ENCODE data around the gene ASIC2.

The ASIC2 gene

DNA sequence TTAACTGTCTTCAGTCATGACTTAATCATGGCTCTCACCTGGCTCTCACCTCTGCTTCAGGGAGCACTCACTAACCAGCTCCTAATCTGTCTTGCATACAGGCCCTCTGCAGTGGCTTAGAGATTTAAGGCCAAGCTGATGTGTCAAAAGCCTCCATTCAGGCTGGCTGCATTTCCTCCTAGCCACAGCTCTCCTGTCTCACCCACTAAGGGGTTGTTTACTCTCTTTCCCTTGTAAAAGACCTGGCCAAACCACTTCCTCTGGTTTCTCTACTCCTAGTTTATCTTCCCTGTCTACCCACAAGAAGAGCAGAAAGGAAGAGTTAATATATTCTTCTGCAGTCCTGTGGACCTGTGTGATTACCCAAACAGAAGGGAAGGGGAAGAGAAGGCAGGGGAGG, 9.3 kb upstream of the ASIC2 start:
- TF ChIP-seq, protein P1, sequence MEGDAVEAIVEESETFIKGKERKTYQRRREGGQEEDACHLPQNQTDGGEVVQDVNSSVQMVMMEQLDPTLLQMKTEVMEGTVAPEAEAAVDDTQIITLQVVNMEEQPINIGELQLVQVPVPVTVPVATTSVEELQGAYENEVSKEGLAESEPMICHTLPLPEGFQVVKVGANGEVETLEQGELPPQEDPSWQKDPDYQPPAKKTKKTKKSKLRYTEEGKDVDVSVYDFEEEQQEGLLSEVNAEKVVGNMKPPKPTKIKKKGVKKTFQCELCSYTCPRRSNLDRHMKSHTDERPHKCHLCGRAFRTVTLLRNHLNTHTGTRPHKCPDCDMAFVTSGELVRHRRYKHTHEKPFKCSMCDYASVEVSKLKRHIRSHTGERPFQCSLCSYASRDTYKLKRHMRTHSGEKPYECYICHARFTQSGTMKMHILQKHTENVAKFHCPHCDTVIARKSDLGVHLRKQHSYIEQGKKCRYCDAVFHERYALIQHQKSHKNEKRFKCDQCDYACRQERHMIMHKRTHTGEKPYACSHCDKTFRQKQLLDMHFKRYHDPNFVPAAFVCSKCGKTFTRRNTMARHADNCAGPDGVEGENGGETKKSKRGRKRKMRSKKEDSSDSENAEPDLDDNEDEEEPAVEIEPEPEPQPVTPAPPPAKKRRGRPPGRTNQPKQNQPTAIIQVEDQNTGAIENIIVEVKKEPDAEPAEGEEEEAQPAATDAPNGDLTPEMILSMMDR (IDR thresholded peaks at IDR 0.05; ENCODE audit: insufficient read depth, low read depth, low read length, missing control alignments): no peak
- DNase-seq (ENCODE audit: low read depth): no peak

DNA sequence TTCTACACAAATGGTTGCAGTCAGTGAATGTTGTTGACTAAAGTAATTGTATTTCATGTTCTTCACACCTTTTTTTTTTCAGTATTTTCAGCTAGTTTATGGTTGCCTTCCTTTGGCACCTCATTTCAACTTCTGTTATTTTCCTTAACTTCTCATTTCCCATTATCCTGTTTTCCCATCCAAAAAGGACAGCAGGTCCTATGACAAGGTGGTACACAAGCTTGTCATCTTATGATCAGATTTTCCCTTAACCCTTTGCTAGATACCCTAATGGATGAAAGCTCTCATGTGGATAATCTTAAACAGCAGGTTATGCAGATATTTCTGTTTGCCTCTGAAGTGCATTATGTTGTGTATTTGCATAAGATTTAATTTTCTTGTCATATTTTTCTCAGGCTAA, 7.1 kb upstream of the ASIC2 start:
- no peak overlapping the region for H3K4me3 ChIP-seq (ENCODE audit: low read depth, low read length)
- DNase-seq (ENCODE audit: low read depth): no peak
- TF ChIP-seq, protein P1 (IDR thresholded peaks at IDR 0.05; ENCODE audit: insufficient read depth, low read depth, low read length, missing control alignments): no peak

More for the DNA sequence above, 9.3 kb upstream of the ASIC2 start:
- H3K4me3 ChIP-seq (ENCODE audit: low read depth, low read length): no peak overlapping the region

GRCh38 chr17:33299115-33299514, 6.0 kb upstream of the ASIC2 start:
- no peak for DNase-seq (ENCODE audit: low read depth)
- H3K4me3 ChIP-seq (ENCODE audit: low read depth, low read length): no peak overlapping the region
- TF ChIP-seq, protein P1 (IDR thresholded peaks at IDR 0.05; ENCODE audit: insufficient read depth, low read depth, low read length, missing control alignments): no peak

GRCh38 chr17:33297643-33298042, 4.5 kb upstream of the ASIC2 start:
- TF ChIP-seq, protein P1 (IDR thresholded peaks at IDR 0.05; ENCODE audit: insufficient read depth, low read depth, low read length, missing control alignments): no peak
- no peak overlapping the region for H3K4me3 ChIP-seq (ENCODE audit: low read depth, low read length)
- no peak for DNase-seq (ENCODE audit: low read depth)

DNA sequence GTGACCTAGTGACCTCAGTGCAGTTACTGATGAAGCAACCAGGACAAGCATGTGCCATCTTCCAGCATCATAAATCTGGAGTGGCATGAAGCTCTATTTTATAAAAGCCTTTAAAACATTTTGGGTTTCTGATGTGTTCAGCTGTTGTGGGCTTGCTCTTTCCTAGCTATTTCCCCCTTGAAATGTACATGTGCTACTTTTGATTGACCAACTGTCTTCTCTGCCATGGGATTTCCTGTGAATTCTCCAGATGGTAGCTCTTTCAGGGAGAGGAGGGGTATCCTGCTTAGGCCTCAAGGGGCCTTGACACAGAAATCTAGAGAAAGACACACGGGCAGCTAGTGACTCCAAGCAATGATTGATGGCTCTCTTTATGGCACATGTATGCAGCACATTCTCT, 1.9 kb upstream of the ASIC2 start:
- no peak overlapping the region for H3K4me3 ChIP-seq (ENCODE audit: low read depth, low read length)
- TF ChIP-seq, protein P1 (IDR thresholded peaks at IDR 0.05; ENCODE audit: insufficient read depth, low read depth, low read length, missing control alignments): no peak
- DNase-seq (ENCODE audit: low read depth): no peak

DNA sequence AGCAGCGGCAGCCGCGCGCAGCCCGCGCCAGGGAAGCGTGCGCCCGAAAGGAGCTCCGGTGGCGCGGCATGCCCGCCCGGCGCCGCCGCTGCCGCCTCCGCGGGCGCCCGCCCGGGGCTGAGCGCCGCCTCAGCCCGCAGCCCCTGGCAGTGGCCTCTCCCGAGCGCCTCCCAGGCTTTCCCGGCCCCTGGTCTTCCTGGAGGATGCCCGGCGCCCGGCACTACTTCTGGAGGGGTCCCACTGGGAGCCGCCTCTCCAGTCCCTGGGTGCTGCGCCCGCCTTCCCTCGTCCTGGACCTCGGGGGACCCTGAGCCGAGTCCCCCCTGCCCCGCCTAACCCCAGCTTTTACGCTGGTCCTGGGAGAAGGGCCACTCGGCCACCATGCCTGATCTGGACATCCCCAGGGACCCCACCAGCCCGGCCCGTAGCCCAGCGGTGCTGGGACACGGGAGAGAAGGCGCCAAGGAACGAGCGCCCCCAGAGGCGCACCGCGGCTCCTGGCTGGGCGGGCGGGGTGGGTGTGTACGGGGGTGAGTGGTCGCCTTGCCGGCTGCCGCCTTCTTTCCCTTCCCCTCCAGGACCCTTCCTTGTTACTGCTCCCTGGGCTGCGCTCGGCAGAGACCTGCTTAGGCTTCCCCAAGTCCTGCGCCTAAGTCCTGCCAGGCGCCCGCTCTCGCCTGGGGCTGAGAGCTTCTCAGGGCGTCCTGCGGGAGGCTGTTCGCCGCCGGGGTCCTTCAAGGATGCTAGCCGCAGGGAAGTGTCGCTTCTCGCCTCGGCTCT, 704 bp downstream of the ASIC2 start:
- no peak overlapping the region for H3K4me3 ChIP-seq (ENCODE audit: low read depth, low read length)
- TF ChIP-seq, protein P1 (IDR thresholded peaks at IDR 0.05; ENCODE audit: insufficient read depth, low read depth, low read length, missing control alignments): peak; percentile 6
- no peak for DNase-seq (ENCODE audit: low read depth)
